GOT3 (cell line): ENCODE measurements around the gene METRNL.
"Not testable (repeated sequence)": the region's sequence is repeated elsewhere in the genome, so short reads cannot be mapped to it uniquely, and the experiment has no call there.

Experiments used
- DNase-seq: peaks from one replicate; lab custom pipeline; 2025; ENCODE audit warnings: mixed read lengths; lab: John Stamatoyannopoulos, UW

METRNL gene

DNA sequence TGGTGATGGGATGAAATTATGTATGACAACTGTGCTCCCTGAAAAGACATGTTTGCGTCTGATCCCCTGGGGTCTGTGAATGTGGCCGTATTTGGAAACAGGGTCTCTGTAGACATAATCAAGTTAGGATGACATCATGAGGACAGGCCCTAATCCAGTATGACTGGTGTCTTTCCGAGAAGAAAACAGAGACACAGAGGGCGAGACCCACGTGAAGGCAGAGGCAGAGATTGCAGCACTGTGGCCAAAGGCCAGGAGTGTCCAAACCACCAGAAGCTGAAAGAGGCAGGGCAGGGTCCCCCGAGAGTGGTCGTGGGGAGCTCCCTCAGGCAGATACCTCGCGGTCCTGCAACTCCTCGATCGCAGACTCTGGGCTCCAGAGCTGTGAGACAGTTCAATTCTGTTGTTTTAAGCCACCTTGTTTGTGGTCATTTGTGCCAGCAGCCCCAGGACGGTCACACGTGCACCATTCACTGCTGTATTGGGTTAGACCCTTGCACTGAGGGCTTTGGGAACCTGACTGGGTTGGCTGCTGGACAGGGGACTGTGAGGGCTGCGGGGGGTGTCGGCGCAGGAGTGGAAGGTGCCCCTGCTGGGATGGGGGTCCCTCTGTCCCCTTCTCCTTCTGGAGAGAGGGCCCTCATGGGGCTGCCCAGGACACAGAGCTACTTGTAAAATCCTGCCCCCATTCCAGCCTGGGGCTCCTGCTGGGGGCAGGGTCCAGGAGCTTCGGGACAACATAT, 27.7 kb downstream of the METRNL start:
- DNase-seq, result no peak

DNA sequence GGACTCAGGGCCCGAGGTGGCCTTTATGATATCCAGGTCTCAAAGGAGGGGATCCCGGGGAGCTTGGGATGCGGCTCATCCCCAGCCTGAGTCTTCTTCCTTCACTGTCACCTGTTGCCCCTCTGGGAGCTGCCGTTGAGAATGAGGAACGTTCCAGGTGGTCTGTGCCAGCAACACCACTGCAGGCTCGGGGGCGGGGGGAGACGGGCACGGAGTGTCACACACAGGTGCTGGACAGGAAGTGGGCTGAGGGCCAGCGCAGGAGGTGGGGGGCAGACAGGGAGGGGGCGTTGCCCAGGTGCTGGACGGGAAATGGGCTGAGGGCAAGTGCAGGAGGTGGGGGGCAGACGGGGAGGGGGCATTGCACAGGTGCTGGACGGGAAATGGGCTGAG, 28.2 kb downstream of the METRNL start:
- DNase-seq, result no peak

DNA sequence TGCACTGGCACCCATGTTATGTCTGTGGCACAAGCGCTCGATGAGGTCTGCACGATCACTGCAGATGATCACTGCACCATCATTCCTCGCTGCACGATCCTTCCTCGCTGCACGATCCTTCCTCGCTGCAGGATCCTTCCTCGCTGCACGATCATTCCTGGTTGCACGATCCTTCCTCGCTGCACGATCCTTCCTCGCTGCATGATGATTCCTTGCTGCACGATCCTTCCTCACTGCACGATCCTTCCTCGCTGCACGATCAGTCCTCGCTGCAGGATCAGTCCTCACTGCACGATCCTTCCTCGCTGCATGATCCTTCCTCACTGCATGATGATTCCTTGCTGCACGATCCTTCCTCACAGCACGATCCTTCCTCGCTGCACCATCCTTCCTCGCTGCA, 29.3 kb downstream of the METRNL start:
- no peak for DNase-seq

DNA sequence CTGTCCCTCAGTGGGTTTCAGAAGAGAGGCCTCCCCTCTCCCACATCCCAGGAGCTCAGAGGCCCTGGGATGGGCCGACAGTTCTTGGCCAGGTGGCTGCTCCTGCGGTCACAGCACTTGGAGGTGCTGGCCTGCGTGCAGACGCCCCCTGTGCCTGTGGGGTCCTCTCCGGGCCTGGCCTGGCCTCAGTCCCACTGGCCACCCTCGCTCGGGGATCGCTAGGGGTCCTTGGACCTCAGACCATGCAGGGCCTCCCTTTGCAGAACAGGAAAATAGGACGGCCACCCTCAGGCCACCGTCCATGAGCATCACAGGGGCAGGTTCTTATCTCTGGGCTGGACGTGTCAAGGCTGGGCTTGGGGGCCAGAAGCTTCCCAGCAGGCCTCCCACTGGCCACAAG, 30.0 kb downstream of the METRNL start:
- no peak for DNase-seq

DNA sequence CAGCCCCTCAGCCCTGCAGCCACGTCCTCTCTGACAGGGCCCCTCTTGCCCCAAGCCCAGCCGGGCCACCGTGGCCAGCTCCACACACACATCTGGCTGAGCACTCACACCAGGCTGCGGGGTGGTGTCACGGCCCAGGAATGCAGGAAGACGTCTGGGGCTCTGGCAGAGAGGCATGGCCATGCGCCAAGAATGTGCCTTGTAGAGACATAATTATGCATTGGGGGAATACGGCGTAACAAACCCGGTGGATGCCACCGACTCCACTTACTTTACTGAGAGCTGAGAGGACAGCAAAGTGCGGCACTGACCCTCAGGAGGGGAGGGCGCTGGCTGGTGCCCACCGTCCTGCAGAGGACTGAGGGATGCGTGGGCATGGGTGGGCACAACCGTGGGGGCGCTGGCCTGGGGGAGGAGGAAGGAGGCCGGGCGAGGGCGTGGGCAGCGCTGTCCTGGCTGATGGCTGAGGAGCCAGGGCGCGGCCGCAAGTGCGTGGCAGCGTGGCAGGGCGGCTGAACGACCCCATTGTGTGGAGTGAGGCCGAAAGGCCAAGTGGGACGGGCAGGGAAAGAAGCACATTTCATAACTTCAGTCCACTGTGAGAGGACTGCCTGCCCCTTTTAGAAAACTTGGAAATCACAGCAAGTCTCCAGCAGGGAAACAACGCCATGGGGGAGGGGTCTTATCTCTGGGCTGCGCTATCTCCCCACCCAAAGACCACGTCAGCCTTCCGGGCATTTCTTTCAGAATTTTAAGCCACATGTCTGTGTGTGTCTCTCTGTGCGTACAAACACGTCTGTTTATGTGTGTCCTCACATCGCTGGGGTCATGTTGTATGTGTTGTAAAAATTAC, 30.6 kb downstream of the METRNL start:
- peak; percentile 67 for DNase-seq

- no peak for DNase-seq
These were observed 31.3 kb downstream of the METRNL start for GRCh38 chr17:83110735-83111134.

DNA sequence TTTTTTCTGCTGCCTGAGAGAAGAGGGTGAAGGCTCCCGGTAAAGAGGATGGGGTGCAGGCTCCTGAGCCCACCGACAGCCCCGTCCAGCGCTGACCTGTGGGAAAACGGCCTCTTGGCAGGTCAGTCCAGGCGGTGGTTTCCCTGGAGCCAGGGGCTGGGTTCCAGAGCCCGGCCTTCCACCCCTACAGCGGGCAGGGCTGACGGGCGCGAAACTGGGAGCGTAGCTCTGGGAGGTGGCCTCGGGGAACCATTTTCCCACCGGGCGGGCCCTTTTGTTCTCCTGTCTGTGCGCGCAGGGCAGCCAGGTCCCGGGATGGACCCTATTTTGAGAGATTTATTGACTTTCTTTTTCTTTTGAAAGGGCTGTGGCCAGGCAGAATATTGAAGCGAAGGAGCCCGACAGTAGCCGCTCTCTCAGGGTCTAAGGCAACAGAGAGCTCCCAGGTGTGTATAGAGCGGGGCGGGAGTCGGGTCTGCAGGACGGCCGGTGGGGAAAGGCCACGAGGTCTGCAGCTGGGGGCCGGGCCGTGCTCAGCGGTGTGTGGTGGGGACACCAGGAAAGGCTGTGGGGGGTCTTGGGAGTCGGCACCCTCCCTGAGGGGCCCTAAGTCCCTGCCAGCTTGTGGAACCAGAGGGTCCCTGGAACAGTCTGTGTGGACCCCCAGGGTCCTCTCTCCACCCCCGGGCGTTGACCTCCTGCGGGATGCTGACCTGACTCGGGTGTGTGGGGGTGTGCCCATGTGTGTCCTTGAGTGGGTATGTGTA, 32.3 kb downstream of the METRNL start:
- DNase-seq, result no peak

- DNase-seq, result no peak
These were observed 34.0 kb downstream of the METRNL start for GRCh38 chr17:83113381-83113780.

DNA sequence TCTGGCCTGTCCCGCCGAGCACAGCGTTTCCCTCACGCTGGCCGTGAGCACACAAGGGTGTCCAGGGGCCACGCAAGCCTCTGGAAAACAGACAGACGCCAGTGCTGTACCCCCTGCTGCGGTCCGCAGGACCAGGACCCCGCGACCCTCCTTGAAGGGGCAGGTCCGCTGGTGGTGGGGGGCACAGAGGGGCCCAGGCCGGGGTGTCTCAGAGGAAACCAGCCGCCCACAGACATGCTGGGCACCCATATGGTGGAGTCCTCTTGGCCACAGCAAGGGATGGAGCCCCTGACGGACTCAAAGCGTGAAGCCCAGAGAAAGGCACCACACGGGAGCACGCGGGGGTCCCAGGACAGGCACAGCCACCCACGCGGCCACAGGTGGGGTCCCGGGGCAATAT, 34.4 kb downstream of the METRNL start:
- no peak for DNase-seq

GRCh38 chr17:83114706-83115105, 35.3 kb downstream of the METRNL start:
- DNase-seq, result no peak

DNA sequence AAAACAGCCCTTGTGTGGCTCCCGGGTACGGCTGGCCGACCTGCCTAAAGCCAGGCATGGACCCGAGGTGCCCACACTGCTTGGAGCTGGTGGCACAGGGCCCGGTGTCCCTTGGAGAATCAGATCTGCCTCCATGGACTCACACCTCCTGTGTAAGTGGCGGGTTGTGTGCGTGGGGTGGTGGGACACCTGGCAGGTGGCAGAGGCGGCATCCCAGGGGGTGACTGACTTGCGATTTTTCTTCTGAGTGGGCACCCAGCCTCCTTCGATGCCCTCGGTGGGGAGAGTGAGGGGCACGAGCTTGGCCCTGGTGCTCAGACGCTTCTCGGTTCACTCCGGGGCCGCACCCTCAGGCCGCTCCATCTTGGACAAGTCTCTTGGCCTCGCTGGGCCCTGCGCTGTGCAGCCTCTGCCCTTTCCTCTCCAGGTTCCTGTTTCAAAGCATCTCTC, 35.8 kb downstream of the METRNL start:
- DNase-seq, result no peak

- DNase-seq, result no peak
These were observed 36.4 kb downstream of the METRNL start for GRCh38 chr17:83115832-83116231.

- no peak for DNase-seq
These were observed 36.9 kb downstream of the METRNL start for GRCh38 chr17:83116311-83116771.

DNA sequence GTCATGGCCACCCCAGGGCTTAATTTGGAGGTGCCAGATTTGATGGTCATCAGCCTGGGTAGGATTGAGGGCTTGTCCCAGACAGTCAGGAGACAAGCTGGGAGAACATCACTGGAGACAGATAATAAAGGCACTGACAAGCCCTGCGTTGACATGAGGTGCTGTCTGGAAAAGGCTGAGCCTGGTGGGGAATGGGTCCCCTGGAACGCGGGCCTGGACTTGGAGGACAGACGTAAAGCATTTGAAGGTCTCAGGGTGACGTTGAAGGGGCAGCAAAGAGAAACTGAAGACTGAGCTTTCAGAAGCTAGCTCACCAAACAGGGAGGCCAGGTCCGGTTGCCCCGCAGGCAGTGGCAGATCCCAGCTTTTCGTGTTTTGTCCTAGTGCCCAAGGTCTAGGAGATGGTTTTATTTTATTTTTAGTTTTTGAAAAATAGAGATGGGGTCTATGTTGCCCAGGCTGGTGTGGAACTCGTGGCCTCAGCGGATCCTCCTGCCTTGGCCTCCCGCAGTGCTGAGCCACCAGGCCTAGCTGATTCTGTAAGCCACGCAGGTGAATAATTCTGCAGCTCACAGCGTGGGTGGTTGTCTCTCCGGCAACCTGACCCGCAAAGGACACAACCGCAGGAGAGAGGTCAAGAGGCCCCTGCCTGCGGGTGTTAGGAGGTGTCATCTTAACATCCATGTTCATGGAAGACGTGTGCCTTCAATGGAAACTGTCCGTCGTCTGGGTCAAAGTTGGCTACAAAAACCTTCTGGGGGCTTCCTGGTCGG, 37.6 kb downstream of the METRNL start:
- DNase-seq, result no peak

- DNase-seq, result no peak
These were observed 38.2 kb downstream of the METRNL start for GRCh38 chr17:83117583-83117982.

DNA sequence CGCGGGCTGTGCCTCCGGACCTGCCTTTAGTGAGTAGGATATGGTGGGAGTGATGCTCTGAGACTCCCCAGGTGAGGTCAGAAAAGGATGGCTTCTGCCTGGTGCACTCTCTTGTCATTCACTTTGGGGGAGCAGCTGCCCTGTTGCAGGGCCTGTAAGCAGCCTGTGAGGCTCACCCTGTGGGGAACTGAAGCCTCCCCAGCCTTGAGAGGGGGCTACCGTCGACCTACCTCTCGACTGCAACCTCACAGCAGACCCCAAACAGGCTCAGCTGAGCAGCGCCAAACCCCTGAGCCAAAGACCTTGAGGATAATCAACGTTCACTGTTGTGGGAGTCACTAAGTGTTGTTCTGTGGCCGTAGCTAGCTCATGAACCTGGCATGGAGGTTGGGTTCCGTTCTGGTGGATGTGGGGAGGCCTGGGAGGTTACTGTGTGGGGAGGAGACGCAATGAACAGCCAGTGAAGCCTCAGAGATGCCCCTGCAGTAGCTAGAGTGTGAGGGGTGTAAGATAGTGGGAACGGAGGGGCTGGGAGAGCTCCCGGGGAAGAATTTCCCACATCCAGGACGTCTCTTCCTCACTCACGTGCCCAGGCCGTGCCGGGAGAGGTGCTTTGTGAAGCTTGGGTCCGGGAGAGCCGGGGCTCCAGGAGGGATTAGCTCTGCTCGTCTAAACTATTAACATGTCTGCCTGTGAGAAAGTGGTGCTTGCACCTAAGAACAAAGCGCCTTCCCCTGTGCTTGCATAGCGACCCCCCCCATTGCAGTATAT, 38.8 kb downstream of the METRNL start:
- no peak for DNase-seq

DNA sequence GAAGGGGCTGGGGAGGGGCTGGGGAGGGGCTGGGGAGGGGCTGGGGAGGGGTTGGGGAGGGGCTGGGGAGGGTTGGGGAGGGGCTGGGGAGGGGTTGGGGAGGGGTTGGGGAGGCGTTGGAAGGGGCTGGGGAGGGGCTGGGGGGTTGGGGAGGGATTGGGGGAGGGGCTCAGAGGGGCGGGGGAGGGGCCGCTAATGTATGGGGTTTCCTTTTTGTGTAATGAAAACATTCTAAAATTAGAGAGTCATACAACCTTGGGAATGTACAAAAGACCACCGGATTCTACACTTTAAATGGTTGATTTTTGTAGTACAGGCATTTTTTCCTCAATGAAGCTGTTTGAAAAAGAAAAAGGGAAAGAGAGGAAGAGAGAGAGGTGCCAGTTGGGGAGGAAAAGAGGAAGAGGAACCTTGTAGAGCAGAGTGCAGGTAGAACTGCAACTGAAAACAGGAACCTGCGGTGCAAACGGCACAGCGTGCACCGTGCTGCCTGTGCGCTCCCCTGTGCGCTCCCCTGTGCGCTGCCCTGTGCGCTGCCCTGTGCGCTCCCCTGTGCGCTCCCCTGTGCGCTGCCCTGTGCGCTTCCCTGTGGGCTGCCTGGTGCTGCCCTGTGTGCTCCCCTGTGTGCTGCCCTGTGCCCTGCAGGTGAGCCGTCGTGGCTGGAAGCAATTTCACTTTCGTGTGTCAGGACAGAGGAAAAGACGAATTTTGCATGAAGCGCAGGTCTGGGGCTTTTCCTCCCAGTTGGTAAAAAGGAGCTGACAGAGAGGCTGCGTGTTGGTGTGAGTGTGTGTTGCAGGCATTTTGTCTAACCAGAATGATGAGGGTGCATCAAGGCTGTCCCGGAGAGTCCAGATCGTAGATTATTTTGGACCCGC, 40.8 kb downstream of the METRNL start:
- no peak for DNase-seq

GRCh38 chr17:83121473-83121872, 42.1 kb downstream of the METRNL start:
- not testable (repeated sequence) for DNase-seq

GRCh38 chr17:83121921-83122820, 42.8 kb downstream of the METRNL start:
- DNase-seq, result no peak
